Testis (tissue), 3 donors: ENCODE results near the gene ADK. TPM values are rescaled to one million over a fixed set of nuclear protein-coding genes. Genes with fewer than 3 reads are reported as not detected.

Experiments
- DNase-seq: peaks from one replicate; pipeline ENCODE4 v3.0.0-alpha.2; 2019
- H3K27ac ChIP-seq, 2 donors: fragments of 200-600 bp; sonication (generic); one replicate each; pipeline ENCODE4 v1.5.1; 2019
- H3K27me3 ChIP-seq: fragments of 200-600 bp; sonication (generic); one replicate; pipeline ENCODE4 v1.5.1; 2019
- H3K36me3 ChIP-seq: fragments of 200-600 bp; sonication (generic); one replicate; pipeline ENCODE4 v1.5.1; 2017; ENCODE audit warnings: low read depth; ENCODE audit errors: missing control alignments
- H3K4me1 ChIP-seq: fragments of 200-600 bp; sonication (generic); one replicate; pipeline ENCODE4 v1.5.1; 2019
- H3K4me3 ChIP-seq, 2 donors: fragments of 200-600 bp; sonication (generic); one replicate each; pipeline ENCODE4 v1.5.1; 2017 to 2019
- H3K9me3 ChIP-seq: fragments of 200-600 bp; sonication (generic); one replicate; pipeline ENCODE4 v1.5.1; 2017
- CTCF ChIP-seq, 3 experiments: fragments of 450-650 bp in 2 of 3; fragments of 200-600 bp in 1 of 3; sonication (generic) in 1 of 3; IDR thresholded peaks; one replicate each; pipeline ENCODE4 v1.5.1; 2016 to 2019; ENCODE audit warnings: antibody characterized with exemption in 3 of 3, mild to moderate bottlenecking in 2 of 3, moderate library complexity in 1 of 3
- POLR2A ChIP-seq: fragments of 450-650 bp; IDR thresholded peaks from one replicate; pipeline ENCODE4 v1.6.1; 2017; ENCODE audit warnings: antibody characterized with exemption, mild to moderate bottlenecking, moderate library complexity
- WGBS, 2 donors: methylation state at CpG; one replicate each; pipeline ENCODE4 v1.1.5; 2018; 5-methylcytosine and 5-hydroxymethylcytosine counted together
- intact Hi-C: fragments of 100-400 bp; cut with DNase I; formaldehyde crosslinking; loops from one replicate; pipeline ENCODE4 v1.15.1; 2023; ENCODE audit warnings: low total_unique reads
- polyA plus RNA-seq: library from polyadenylated mRNA; stranded (reverse); fragments of 350-450 nt; fragmentation: Illumina TruSeq; extraction: RNeasy Lipid Tissue Mini Kit (QIAGEN cat#74804); gene quantifications from one replicate; pipeline ENCODE4 v1.2.3, GENCODE V29; 2014; ENCODE audit warnings: low read depth, low replicate concordance; ENCODE audit not compliant: insufficient read depth
- total RNA-seq, 2 donors: library from RNA; depleted of rRNA; stranded (reverse); fragments of >200 nt; gene quantifications; one replicate each; pipeline ENCODE4 v1.2.3, GENCODE V29; 2016

Gene ADK
- total and polyA plus RNA-seq, 3 donors from 2014 or later = 23.3 to 61.8 (median 55.3) TPM

DNA sequence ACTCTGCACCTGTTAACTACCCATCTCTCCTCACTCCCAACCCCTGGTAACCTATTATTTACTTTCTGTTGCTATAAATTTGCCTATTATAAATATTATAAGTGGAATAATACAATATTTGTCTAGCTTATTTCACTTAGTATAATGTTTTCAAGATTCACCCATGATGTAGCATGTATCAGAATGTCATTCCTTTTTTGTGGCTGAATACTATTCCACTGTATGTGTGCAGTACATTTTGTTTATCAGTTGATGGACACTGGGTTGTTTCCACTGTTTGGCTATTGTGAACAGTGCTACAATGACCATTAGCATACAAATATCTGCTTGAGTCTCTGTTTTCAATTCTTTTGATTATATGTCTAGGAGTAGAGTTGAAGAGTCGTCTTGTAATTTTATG is 582.6 kb downstream of the ADK start:
- Histone ChIP-seq H3K36me3 (no peaks in the 10 kb centered on the region), H3K27me3 (no peaks in the 10 kb centered on the region), H3K27ac (no peak overlapping the region), H3K4me3 (no peak overlapping the region), H3K9me3 (no peaks in the 10 kb centered on the region), H3K4me1 (peaks cover 2% of the 10 kb centered on the region)
- no peak for TF ChIP-seq CTCF (IDR thresholded peaks at IDR 0.05)
- TF ChIP-seq POLR2A = no peak
- DNase-seq = no peak
- intact Hi-C loops = no loop called here
- 84 to 88% methylated on average over 1 of the region's 1 CpG for WGBS, 2 donors

DNA sequence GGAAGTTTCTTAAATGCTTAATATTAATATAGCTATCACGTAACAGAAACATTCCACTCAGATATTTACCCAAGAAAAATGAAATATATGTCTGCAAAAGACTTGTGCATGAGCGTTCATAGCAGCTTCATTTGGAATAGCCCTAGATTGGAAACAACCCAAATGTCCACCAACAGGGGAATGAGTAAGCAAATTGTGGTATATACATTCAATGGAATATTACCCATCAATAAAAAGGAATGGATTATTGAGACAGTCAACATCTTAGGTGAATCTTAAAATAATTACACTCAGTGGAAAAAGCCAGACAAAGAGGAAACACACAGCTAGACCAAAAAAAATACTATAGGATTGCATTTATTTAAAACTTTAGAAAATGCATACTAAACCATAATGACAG is 585.0 kb downstream of the ADK start:
- DNase-seq = no peak
- intact Hi-C loops = no loop called here
- Histone ChIP-seq H3K27me3 (no peaks in the 10 kb centered on the region), H3K9me3 (no peaks in the 10 kb centered on the region), H3K4me3 (no peak overlapping the region), H3K4me1 (peaks cover 7% of the 10 kb centered on the region), H3K36me3 (no peaks in the 10 kb centered on the region), H3K27ac (no peak overlapping the region)
- TF ChIP-seq POLR2A (no peak), CTCF (IDR thresholded peaks at IDR 0.05) (no peak)
- 73 to 75% methylated on average over 2 of the region's 2 CpGs for WGBS, 2 donors

- TF ChIP-seq POLR2A (no peak), CTCF (IDR thresholded peaks at IDR 0.05) (no peak)
- intact Hi-C loops = no loop called here
- peaks cover 7% of the 10 kb centered on the region for H3K4me1 ChIP-seq
- no peaks in the 10 kb centered on the region for H3K36me3 ChIP-seq
- H3K9me3 ChIP-seq = no peaks in the 10 kb centered on the region
- 29 to 37% methylated on average over 1 of the region's 1 CpG for WGBS, 2 donors
- no peak overlapping the region for H3K4me3 ChIP-seq
- no peaks in the 10 kb centered on the region for H3K27me3 ChIP-seq
- H3K27ac ChIP-seq = no peak overlapping the region
- no peak for DNase-seq
Observed at GRCh38 chr10:74738052-74738451, 587.0 kb downstream of the ADK start.

DNA sequence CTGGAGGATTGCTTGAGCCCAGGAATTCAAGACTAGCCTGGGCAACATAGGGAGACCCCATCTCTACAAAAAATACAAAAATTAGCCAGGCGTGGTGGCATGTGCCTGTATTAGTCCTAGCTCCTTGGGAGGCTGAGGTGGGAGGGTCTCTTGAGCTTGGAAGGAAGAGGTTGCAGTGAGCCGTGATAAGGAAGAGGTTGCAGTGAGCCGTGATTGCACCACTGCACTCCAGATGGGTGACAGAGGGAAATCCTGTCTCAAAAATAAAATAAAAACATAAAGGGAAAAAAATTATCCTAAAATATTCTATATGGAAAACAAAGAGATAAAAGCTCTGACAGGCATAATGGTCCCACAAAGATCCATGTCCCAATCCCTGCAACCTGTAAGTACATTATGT is 587.5 kb downstream of the ADK start:
- Histone ChIP-seq H3K36me3 (no peaks in the 10 kb centered on the region), H3K27ac (no peak overlapping the region), H3K27me3 (no peaks in the 10 kb centered on the region), H3K4me3 (no peak overlapping the region), H3K4me1 (peaks cover 7% of the 10 kb centered on the region), H3K9me3 (no peaks in the 10 kb centered on the region)
- no peak for DNase-seq
- no peak for TF ChIP-seq CTCF (IDR thresholded peaks at IDR 0.05)
- TF ChIP-seq POLR2A = no peak
- intact Hi-C loops = no loop called here
- 59 to 83% methylated on average over 3 of the region's 3 CpGs for WGBS, 2 donors

DNA sequence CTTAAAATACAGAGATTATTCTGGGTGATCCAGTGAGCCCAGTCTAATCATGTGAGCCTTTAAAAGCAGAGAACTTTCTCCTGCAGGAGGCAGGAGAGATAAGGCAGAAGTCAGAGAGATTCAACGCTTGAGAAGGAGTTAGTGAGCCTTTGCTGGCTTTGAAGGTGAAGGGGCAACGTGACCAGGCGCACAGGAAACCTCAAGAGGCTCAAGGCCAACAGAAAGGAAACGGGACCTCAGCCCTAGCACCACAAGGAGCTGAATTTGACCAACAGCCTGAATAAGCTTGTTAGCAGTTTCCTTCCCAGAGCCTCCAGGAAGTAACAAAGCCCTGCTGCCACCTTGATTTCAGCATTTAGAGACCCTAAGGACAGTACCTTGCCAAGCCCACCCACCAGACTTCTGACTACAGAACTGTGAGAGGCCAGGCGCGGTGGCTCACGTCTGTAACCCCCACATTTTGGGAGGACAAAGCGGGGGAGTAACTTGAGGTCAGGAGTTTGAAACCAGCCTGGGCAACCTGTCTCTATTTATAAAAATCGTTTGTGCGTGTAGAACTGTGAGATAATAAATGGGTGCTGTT is 588.1 kb downstream of the ADK start:
- DNase-seq = peak; percentile 28
- 55 to 58% methylated on average over 10 of the region's 10 CpGs for WGBS, 2 donors
- intact Hi-C loops = no loop called here
- no peak overlapping the region for H3K4me3 ChIP-seq
- H3K27me3 ChIP-seq = no peaks in the 10 kb centered on the region
- TF ChIP-seq POLR2A = no peak
- TF ChIP-seq CTCF (IDR thresholded peaks at IDR 0.05) = peak in 1 of 3 experiments; percentile 11
- no peak overlapping the region for H3K27ac ChIP-seq
- H3K9me3 ChIP-seq = no peaks in the 10 kb centered on the region
- H3K4me1 ChIP-seq = peaks cover 7% of the 10 kb centered on the region
- H3K36me3 ChIP-seq = no peaks in the 10 kb centered on the region
